ENCODE data around the gene SCAMP4.
"Not testable (repeated sequence)": the region's sequence is repeated elsewhere in the genome, so short reads cannot be mapped to it uniquely, and the experiment has no call there.

DNA sequence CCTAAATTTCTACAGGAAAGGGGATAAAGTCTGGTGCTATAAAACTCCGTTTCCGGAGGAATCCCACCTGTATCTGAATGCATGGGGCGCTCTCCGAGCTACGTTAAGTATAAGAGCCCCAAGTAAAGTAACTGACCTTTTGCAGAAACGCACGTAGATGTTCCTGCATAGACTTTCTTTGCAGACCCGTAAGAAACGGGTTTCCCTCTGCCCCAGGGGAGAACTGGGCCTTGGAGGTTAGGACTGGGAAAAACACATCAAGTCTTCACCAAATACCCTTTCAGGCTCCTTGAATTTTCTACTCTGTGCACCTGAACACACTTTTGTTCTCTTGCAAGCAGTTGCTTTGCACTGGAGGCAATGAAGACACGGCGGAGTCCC, 29.9 kb upstream of the SCAMP4 start:
- TF ChIP-seq, protein P1, sequence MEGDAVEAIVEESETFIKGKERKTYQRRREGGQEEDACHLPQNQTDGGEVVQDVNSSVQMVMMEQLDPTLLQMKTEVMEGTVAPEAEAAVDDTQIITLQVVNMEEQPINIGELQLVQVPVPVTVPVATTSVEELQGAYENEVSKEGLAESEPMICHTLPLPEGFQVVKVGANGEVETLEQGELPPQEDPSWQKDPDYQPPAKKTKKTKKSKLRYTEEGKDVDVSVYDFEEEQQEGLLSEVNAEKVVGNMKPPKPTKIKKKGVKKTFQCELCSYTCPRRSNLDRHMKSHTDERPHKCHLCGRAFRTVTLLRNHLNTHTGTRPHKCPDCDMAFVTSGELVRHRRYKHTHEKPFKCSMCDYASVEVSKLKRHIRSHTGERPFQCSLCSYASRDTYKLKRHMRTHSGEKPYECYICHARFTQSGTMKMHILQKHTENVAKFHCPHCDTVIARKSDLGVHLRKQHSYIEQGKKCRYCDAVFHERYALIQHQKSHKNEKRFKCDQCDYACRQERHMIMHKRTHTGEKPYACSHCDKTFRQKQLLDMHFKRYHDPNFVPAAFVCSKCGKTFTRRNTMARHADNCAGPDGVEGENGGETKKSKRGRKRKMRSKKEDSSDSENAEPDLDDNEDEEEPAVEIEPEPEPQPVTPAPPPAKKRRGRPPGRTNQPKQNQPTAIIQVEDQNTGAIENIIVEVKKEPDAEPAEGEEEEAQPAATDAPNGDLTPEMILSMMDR (tag by site-specific recombination; IDR thresholded peaks at IDR 0.05), result not testable (repeated sequence)
- not testable (repeated sequence) for TF ChIP-seq ZNF776 (tag by site-specific recombination; IDR thresholded peaks at IDR 0.05; ENCODE audit: borderline replicate concordance); KLF1 (tag by site-specific recombination; IDR thresholded peaks at IDR 0.05); ZFHX2 (tag by site-specific recombination; conservative IDR thresholded peaks at IDR 0.05); RBAK (tag by site-specific recombination; IDR thresholded peaks at IDR 0.05); ZNF621 (tag by site-specific recombination; IDR thresholded peaks at IDR 0.05); ZNF433 (tag by site-specific recombination; IDR thresholded peaks at IDR 0.05; ENCODE audit: low read depth); ZBTB1 (tag by site-specific recombination; IDR thresholded peaks at IDR 0.05); ZNF670 (tag by site-specific recombination; IDR thresholded peaks at IDR 0.05; ENCODE audit: low read depth)
- TF ChIP-seq, protein P2, sequence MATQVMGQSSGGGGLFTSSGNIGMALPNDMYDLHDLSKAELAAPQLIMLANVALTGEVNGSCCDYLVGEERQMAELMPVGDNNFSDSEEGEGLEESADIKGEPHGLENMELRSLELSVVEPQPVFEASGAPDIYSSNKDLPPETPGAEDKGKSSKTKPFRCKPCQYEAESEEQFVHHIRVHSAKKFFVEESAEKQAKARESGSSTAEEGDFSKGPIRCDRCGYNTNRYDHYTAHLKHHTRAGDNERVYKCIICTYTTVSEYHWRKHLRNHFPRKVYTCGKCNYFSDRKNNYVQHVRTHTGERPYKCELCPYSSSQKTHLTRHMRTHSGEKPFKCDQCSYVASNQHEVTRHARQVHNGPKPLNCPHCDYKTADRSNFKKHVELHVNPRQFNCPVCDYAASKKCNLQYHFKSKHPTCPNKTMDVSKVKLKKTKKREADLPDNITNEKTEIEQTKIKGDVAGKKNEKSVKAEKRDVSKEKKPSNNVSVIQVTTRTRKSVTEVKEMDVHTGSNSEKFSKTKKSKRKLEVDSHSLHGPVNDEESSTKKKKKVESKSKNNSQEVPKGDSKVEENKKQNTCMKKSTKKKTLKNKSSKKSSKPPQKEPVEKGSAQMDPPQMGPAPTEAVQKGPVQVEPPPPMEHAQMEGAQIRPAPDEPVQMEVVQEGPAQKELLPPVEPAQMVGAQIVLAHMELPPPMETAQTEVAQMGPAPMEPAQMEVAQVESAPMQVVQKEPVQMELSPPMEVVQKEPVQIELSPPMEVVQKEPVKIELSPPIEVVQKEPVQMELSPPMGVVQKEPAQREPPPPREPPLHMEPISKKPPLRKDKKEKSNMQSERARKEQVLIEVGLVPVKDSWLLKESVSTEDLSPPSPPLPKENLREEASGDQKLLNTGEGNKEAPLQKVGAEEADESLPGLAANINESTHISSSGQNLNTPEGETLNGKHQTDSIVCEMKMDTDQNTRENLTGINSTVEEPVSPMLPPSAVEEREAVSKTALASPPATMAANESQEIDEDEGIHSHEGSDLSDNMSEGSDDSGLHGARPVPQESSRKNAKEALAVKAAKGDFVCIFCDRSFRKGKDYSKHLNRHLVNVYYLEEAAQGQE (tag by site-specific recombination; IDR thresholded peaks at IDR 0.05), result not testable (repeated sequence)
- TF ChIP-seq, protein P3, sequence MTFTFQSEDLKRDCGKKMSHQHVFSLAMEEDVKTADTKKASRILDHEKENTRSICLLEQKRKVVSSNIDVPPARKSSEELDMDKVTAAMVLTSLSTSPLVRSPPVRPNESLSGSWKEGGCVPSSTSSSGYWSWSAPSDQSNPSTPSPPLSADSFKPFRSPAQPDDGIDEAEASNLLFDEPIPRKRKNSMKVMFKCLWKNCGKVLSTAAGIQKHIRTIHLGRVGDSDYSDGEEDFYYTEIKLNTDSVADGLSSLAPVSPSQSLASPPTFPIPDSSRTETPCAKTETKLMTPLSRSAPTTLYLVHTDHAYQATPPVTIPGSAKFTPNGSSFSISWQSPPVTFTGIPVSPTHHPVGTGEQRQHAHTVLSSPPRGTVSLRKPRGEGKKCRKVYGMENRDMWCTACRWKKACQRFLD (tag by site-specific recombination; IDR thresholded peaks at IDR 0.05), result not testable (repeated sequence)
- TF ChIP-seq, protein P4, sequence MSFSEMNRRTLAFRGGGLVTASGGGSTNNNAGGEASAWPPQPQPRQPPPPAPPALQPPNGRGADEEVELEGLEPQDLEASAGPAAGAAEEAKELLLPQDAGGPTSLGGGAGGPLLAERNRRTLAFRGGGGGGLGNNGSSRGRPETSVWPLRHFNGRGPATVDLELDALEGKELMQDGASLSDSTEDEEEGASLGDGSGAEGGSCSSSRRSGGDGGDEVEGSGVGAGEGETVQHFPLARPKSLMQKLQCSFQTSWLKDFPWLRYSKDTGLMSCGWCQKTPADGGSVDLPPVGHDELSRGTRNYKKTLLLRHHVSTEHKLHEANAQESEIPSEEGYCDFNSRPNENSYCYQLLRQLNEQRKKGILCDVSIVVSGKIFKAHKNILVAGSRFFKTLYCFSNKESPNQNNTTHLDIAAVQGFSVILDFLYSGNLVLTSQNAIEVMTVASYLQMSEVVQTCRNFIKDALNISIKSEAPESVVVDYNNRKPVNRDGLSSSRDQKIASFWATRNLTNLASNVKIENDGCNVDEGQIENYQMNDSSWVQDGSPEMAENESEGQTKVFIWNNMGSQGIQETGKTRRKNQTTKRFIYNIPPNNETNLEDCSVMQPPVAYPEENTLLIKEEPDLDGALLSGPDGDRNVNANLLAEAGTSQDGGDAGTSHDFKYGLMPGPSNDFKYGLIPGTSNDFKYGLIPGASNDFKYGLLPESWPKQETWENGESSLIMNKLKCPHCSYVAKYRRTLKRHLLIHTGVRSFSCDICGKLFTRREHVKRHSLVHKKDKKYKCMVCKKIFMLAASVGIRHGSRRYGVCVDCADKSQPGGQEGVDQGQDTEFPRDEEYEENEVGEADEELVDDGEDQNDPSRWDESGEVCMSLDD (tag by site-specific recombination; IDR thresholded peaks at IDR 0.05), result not testable (repeated sequence)
- TF ChIP-seq, protein P5, sequence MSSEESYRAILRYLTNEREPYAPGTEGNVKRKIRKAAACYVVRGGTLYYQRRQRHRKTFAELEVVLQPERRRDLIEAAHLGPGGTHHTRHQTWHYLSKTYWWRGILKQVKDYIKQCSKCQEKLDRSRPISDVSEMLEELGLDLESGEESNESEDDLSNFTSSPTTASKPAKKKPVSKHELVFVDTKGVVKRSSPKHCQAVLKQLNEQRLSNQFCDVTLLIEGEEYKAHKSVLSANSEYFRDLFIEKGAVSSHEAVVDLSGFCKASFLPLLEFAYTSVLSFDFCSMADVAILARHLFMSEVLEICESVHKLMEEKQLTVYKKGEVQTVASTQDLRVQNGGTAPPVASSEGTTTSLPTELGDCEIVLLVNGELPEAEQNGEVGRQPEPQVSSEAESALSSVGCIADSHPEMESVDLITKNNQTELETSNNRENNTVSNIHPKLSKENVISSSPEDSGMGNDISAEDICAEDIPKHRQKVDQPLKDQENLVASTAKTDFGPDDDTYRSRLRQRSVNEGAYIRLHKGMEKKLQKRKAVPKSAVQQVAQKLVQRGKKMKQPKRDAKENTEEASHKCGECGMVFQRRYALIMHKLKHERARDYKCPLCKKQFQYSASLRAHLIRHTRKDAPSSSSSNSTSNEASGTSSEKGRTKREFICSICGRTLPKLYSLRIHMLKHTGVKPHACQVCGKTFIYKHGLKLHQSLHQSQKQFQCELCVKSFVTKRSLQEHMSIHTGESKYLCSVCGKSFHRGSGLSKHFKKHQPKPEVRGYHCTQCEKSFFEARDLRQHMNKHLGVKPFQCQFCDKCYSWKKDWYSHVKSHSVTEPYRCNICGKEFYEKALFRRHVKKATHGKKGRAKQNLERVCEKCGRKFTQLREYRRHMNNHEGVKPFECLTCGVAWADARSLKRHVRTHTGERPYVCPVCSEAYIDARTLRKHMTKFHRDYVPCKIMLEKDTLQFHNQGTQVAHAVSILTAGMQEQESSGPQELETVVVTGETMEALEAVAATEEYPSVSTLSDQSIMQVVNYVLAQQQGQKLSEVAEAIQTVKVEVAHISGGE (tag by site-specific recombination; conservative IDR thresholded peaks at IDR 0.05; ENCODE audit: low read depth), result not testable (repeated sequence)

Measured in HEK293 (cell line).